Natural killer cell (primary cell): ENCODE results near the gene SLC17A4. TPM values are rescaled to one million over a fixed set of nuclear protein-coding genes. Genes with fewer than 3 reads are reported as not detected.

Experiments used
- total RNA-seq, 4 donors: library from RNA; stranded (reverse); fragments of 120-200 nt in 1 of 4; gene quantifications; one replicate each; pipeline versions ENCODE4 v1.2.3 to v1.2.4, GENCODE V29; 2013 to 2022

Gene SLC17A4
- total RNA-seq, 3 donors from 2014 or later (not counting 1 experiment from before 2014, with no cell fraction given): not detected

Other genes starting within 250 kb of the SLC17A4 start
- not detected for gene SCGN, start 102.5 kb upstream of the SLC17A4 start, total RNA-seq
- gene SLC17A1, start 77.3 kb downstream of the SLC17A4 start, total RNA-seq: under 1 TPM; 0.27 to 0.71 (median 0.50) TPM
- gene SLC17A3, start 119.5 kb downstream of the SLC17A4 start, total RNA-seq: 1 to 10 TPM; 1.5 to 2.4 (median 1.6) TPM
- gene SLC17A2, start 175.9 kb downstream of the SLC17A4 start, total RNA-seq: not detected
- gene TRIM38, start 208.1 kb downstream of the SLC17A4 start, total RNA-seq: 10 to 100 TPM; 25.5 to 30.5 (median 27.1) TPM